ENCODE data around the gene PNCK.
"Not testable (repeated sequence)": the region's sequence is repeated elsewhere in the genome, so short reads cannot be mapped to it uniquely, and the experiment has no call there.

The PNCK gene

GRCh38 chrX:153683486-153683885 lies 9.9 kb upstream of the PNCK start:
- not testable (repeated sequence) for H3K9me3 Mint-ChIP-seq (ENCODE audit: low read depth); H3K27ac Mint-ChIP-seq; H3K27me3 Mint-ChIP-seq; H3K4me3 Mint-ChIP-seq; H3K4me1 Mint-ChIP-seq (ENCODE audit: low read depth); H3K36me3 Mint-ChIP-seq

- peaks cover under 1% of the 10 kb centered on the region for H3K27me3 Mint-ChIP-seq
- no peak overlapping the region for H3K27ac Mint-ChIP-seq
- no peaks in the 10 kb centered on the region for H3K36me3 Mint-ChIP-seq
- H3K4me3 Mint-ChIP-seq: no peak overlapping the region
- no peaks in the 10 kb centered on the region for H3K9me3 Mint-ChIP-seq (ENCODE audit: low read depth)
- no peaks in the 10 kb centered on the region for H3K4me1 Mint-ChIP-seq (ENCODE audit: low read depth)
Measured at GRCh38 chrX:153681175-153681574, 7.6 kb upstream of the PNCK start.

DNA sequence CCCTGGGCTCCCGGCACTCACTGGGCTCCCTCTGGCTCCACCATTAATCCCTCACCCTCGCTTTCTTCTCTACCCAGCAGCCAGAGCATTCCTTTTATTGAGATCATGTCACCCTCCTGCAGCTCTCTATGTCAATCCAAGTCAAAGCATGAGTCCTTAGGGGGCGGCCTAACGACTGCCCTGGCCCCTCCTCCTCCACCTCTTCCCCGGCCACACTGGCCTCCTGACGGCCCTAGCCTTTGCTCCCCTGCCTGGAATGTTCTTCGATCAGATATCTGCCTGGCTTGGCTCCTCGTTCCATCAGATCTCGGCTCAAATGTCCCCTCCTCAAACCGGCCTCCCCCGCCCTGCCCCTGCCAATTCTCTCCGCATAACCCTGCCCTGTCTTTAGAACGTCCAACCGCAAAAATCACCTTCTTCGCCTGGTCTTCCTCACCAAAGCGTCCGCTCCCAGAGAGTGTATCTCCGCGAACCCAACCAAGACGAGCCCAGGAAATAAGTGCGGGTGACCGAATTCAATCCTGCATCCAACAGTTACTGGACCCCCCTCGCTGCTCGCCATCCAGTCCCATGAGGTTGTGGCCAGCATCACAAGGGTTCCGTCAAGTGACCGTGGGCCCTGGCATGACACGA lies 722 bp upstream of the PNCK start:
- H3K9me3 Mint-ChIP-seq (ENCODE audit: low read depth): no peaks in the 10 kb centered on the region
- no peaks in the 10 kb centered on the region for H3K36me3 Mint-ChIP-seq
- H3K27me3 Mint-ChIP-seq: peaks cover 10% of the 10 kb centered on the region
- H3K27ac Mint-ChIP-seq: no peak overlapping the region
- H3K4me1 Mint-ChIP-seq (ENCODE audit: low read depth): peaks cover 3% of the 10 kb centered on the region
- H3K4me3 Mint-ChIP-seq: peak overlapping the region; percentile 54

DNA sequence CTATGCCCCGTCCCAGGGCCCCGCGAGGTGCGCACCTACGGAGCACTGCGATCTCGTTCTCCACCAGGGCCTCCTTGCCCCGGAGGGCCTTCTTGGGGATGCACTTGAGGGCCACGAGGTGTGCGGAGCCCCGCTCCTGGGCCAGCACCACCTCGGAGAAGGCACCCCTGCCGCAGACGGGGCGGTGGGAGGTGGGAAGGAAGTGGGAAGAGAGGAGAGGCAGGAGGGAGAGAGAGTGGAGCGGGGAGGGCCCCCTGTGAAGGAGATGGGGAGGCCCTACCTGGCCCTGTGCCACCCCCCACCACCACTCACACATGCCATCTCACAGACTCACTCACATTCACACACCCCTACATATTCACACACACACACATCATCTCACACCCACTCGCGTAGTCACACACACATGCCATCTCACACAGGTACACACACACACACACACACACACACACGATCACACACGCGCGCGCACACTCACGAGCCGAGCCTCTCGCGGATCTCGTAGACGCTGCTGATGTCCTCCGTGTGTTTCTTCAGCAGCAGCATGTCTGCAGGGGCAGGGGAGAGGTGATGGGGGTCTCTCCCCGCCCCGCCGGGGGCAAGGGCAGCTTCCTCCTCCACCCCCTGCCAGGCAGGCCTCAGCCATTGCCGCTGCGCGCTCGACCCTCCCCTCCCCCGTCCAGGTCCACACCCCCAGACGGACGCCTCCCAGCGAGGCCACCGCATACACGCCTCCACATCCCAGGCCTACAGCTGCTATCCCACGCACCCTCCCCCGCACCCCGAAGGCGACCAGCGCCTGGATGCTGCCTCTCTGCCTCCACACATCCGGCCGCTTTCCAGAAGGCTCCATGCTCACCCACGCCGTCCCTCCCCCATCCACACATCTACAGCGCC lies 834 bp downstream of the PNCK start:
- H3K36me3 Mint-ChIP-seq: no peaks in the 10 kb centered on the region
- peak overlapping the region; percentile 60 for H3K4me3 Mint-ChIP-seq
- no peaks in the 10 kb centered on the region for H3K9me3 Mint-ChIP-seq (ENCODE audit: low read depth)
- peaks cover 7% of the 10 kb centered on the region for H3K4me1 Mint-ChIP-seq (ENCODE audit: low read depth)
- no peak overlapping the region for H3K27ac Mint-ChIP-seq
- H3K27me3 Mint-ChIP-seq: peaks cover 10% of the 10 kb centered on the region

DNA sequence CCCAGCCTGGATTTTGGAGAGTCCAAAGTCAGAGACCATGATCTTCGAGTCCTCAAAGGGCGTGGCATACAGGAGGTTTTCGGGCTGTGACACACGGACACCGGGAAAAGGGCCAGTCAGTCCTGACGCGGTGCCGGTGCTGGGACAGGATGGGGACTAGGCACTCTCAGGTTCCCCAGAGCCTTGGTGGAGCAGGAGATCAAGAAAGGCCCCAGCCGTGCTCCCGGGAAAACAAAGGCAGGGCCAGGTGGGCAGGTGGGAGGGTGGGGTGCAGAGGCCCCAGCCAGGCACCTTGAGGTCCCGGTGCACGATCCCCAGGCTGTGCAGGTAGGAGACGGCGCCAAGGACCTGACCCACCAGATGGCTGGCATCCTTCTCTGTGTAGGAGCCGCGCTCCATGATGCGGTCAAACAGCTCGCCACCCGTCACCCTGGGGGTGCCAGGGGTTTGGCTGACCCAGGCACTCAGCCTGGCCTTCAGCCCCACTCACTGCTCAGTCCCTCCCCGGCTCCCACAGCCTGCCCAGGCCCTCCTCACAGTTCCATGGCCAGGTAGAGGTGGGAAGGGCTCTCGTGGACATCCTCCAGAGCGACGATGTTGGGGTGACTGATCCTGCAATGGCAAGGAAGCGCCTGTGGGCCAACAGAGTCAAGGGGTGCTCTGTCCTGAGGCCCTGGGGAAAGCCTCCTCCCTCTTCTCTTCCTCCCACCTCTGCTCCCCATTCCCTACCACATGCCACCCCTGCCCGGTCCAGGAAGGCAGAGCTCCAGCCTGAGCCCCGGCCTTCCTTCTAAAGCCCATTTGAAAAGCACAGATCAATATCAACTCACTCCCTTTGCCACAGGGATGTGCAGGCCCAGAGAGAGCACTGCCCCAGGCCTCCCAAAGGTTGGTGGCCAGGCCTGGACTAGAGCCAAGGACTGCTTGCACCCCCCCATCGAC lies 1.8 kb downstream of the PNCK start:
- no peaks in the 10 kb centered on the region for H3K36me3 Mint-ChIP-seq
- H3K27me3 Mint-ChIP-seq: peaks cover 10% of the 10 kb centered on the region
- H3K27ac Mint-ChIP-seq: no peak overlapping the region
- H3K4me3 Mint-ChIP-seq: no peak overlapping the region
- H3K9me3 Mint-ChIP-seq (ENCODE audit: low read depth): no peaks in the 10 kb centered on the region
- peaks cover 10% of the 10 kb centered on the region for H3K4me1 Mint-ChIP-seq (ENCODE audit: low read depth)

- peaks cover 8% of the 10 kb centered on the region for H3K27me3 Mint-ChIP-seq
- H3K27ac Mint-ChIP-seq: no peak overlapping the region
- peaks cover 10% of the 10 kb centered on the region for H3K4me1 Mint-ChIP-seq (ENCODE audit: low read depth)
- no peaks in the 10 kb centered on the region for H3K9me3 Mint-ChIP-seq (ENCODE audit: low read depth)
- no peak overlapping the region for H3K4me3 Mint-ChIP-seq
- H3K36me3 Mint-ChIP-seq: no peaks in the 10 kb centered on the region
Measured at GRCh38 chrX:153670748-153671588, 2.6 kb downstream of the PNCK start.

- Mint-ChIP-seq H3K27me3 (peaks cover 8% of the 10 kb centered on the region), H3K27ac (no peak overlapping the region), H3K4me1 (ENCODE audit: low read depth) (peaks cover 10% of the 10 kb centered on the region), H3K36me3 (no peaks in the 10 kb centered on the region), H3K9me3 (ENCODE audit: low read depth) (no peaks in the 10 kb centered on the region), H3K4me3 (no peak overlapping the region)
Measured at GRCh38 chrX:153669901-153670731, 3.5 kb downstream of the PNCK start.

GRCh38 chrX:153669174-153669890 lies 4.3 kb downstream of the PNCK start:
- Mint-ChIP-seq H3K36me3 (no peaks in the 10 kb centered on the region), H3K4me3 (no peak overlapping the region), H3K27ac (no peak overlapping the region), H3K9me3 (ENCODE audit: low read depth) (no peaks in the 10 kb centered on the region), H3K4me1 (ENCODE audit: low read depth) (peaks cover 10% of the 10 kb centered on the region), H3K27me3 (peaks cover 5% of the 10 kb centered on the region)

- Mint-ChIP-seq H3K27ac (no peak overlapping the region), H3K4me3 (no peak overlapping the region), H3K9me3 (ENCODE audit: low read depth) (no peaks in the 10 kb centered on the region), H3K4me1 (ENCODE audit: low read depth) (peaks cover 8% of the 10 kb centered on the region), H3K36me3 (no peaks in the 10 kb centered on the region), H3K27me3 (peaks cover 2% of the 10 kb centered on the region)
Measured at GRCh38 chrX:153668423-153669173, 5.0 kb downstream of the PNCK start.

GRCh38 chrX:153667956-153668396 lies 5.6 kb downstream of the PNCK start:
- Mint-ChIP-seq H3K4me1 (ENCODE audit: low read depth) (peaks cover 8% of the 10 kb centered on the region), H3K36me3 (no peaks in the 10 kb centered on the region), H3K4me3 (peak overlapping the region; percentile 78), H3K27ac (no peak overlapping the region), H3K27me3 (peaks cover 2% of the 10 kb centered on the region), H3K9me3 (ENCODE audit: low read depth) (no peaks in the 10 kb centered on the region)

GRCh38 chrX:153667281-153667955 lies 6.2 kb downstream of the PNCK start:
- H3K4me1 Mint-ChIP-seq (ENCODE audit: low read depth): peaks cover 7% of the 10 kb centered on the region
- H3K27me3 Mint-ChIP-seq: peaks cover 2% of the 10 kb centered on the region
- peak overlapping the region; percentile 78 for H3K4me3 Mint-ChIP-seq
- no peak overlapping the region for H3K27ac Mint-ChIP-seq
- no peaks in the 10 kb centered on the region for H3K36me3 Mint-ChIP-seq
- H3K9me3 Mint-ChIP-seq (ENCODE audit: low read depth): no peaks in the 10 kb centered on the region

GRCh38 chrX:153665726-153666306 lies 7.8 kb downstream of the PNCK start:
- Mint-ChIP-seq H3K9me3 (ENCODE audit: low read depth) (no peaks in the 10 kb centered on the region), H3K4me3 (no peak overlapping the region), H3K27me3 (peaks cover 5% of the 10 kb centered on the region), H3K4me1 (ENCODE audit: low read depth) (peaks cover 7% of the 10 kb centered on the region), H3K36me3 (no peaks in the 10 kb centered on the region), H3K27ac (no peak overlapping the region)

Data from activated naive CD8-positive, alpha-beta T cell (primary cell).